ENCODE results near the gene MGMT. TPM values are rescaled to one million over a fixed set of nuclear protein-coding genes. Genes with fewer than 3 reads are reported as not detected.

Gene MGMT
- polyA plus RNA-seq, 3 donors: 9.5 to 23.5 (median 17.5) TPM

GRCh38 chr10:129447486-129447885 is 19.6 kb upstream of the MGMT start:
- H2AFZ ChIP-seq (ENCODE audit: insufficient read depth, low read depth, low read length, poor library complexity, severe bottlenecking): no peak overlapping the region
- H3K4me1 ChIP-seq (ENCODE audit: control insufficient read depth in 1 of 2, insufficient read depth in 2 of 2, low read length in 2 of 2): no peaks in the 10 kb centered on the region
- no peaks in the 10 kb centered on the region for H3K9me3 ChIP-seq (replicated peaks in 1 of 2; ENCODE audit: control insufficient read depth in 1 of 2, insufficient read depth in 1 of 2, low read length in 2 of 2)
- no peak for DNase-seq
- no peaks in the 10 kb centered on the region for H3K36me3 Mint-ChIP-seq
- no peaks in the 10 kb centered on the region for H3K79me2 ChIP-seq (ENCODE audit: insufficient read depth, low read length)
- peaks cover 1 to 11% (median 5%) of the 10 kb centered on the region in 3 donors for H3K27me3 Mint-ChIP-seq (ENCODE audit: low read depth in 3 of 3)
- H3K27me3 ChIP-seq (ENCODE audit: control insufficient read depth in 2 of 2, insufficient read depth in 2 of 2, low read length in 2 of 2): no peaks in the 10 kb centered on the region
- H3K27ac ChIP-seq (ENCODE audit: low read depth in 1 of 2, low read length in 2 of 2): no peak overlapping the region
- H4K20me1 ChIP-seq (ENCODE audit: insufficient read depth, low read length): no peaks in the 10 kb centered on the region
- no peak overlapping the region for H3K4me3 Mint-ChIP-seq
- H3K9ac ChIP-seq (ENCODE audit: insufficient read depth, low read length, poor library complexity, severe bottlenecking): no peak overlapping the region
- 100% methylated on average over 3 of the region's 6 CpGs for WGBS (ENCODE audit: insufficient coverage)
- H3K9me3 Mint-ChIP-seq: peaks cover 0 to 3% (median 0%) of the 10 kb centered on the region in 7 donors
- intact Hi-C loops (cut with micrococcal nuclease): no loop called here
- no peak overlapping the region for H3K27ac Mint-ChIP-seq
- H3K4me1 Mint-ChIP-seq: no peaks in the 10 kb centered on the region
- no peak overlapping the region for H3K4me2 ChIP-seq (replicated peaks; ENCODE audit: extremely low read depth, low read length, poor library complexity, severe bottlenecking)
- no peaks in the 10 kb centered on the region for H3K36me3 ChIP-seq (replicated peaks in 1 of 2; ENCODE audit: control insufficient read depth in 1 of 2, insufficient read depth in 2 of 2, low read length in 2 of 2)
- no peak overlapping the region for H3K4me3 ChIP-seq (replicated peaks in 1 of 3; ENCODE audit: low read depth in 2 of 3, low read length in 3 of 3)
- TF ChIP-seq CTCF (IDR thresholded peaks at IDR 0.05): no peak

- H3K4me1 Mint-ChIP-seq: no peaks in the 10 kb centered on the region
- no peaks in the 10 kb centered on the region for H3K79me2 ChIP-seq (ENCODE audit: insufficient read depth, low read length)
- no peaks in the 10 kb centered on the region for H3K4me1 ChIP-seq (ENCODE audit: control insufficient read depth in 1 of 2, insufficient read depth in 2 of 2, low read length in 2 of 2)
- H3K9ac ChIP-seq (ENCODE audit: insufficient read depth, low read length, poor library complexity, severe bottlenecking): no peak overlapping the region
- no peak overlapping the region for H3K4me2 ChIP-seq (replicated peaks; ENCODE audit: extremely low read depth, low read length, poor library complexity, severe bottlenecking)
- intact Hi-C loops (cut with micrococcal nuclease): no loop called here
- H3K36me3 Mint-ChIP-seq: no peaks in the 10 kb centered on the region
- no peak overlapping the region for H3K27ac Mint-ChIP-seq
- H2AFZ ChIP-seq (ENCODE audit: insufficient read depth, low read depth, low read length, poor library complexity, severe bottlenecking): no peak overlapping the region
- no peaks in the 10 kb centered on the region for H4K20me1 ChIP-seq (ENCODE audit: insufficient read depth, low read length)
- no peaks in the 10 kb centered on the region for H3K36me3 ChIP-seq (replicated peaks in 1 of 2; ENCODE audit: control insufficient read depth in 1 of 2, insufficient read depth in 2 of 2, low read length in 2 of 2)
- H3K9me3 Mint-ChIP-seq: peaks cover 0 to 3% (median 0%) of the 10 kb centered on the region in 7 donors
- H3K27ac ChIP-seq (ENCODE audit: low read depth in 1 of 2, low read length in 2 of 2): no peak overlapping the region
- no CpG with 5 or more reads among the region's 5 CpGs for WGBS (ENCODE audit: insufficient coverage)
- H3K27me3 ChIP-seq (ENCODE audit: control insufficient read depth in 2 of 2, insufficient read depth in 2 of 2, low read length in 2 of 2): no peaks in the 10 kb centered on the region
- H3K4me3 ChIP-seq (replicated peaks in 1 of 3; ENCODE audit: low read depth in 2 of 3, low read length in 3 of 3): no peak overlapping the region
- H3K9me3 ChIP-seq (replicated peaks in 1 of 2; ENCODE audit: control insufficient read depth in 1 of 2, insufficient read depth in 1 of 2, low read length in 2 of 2): no peaks in the 10 kb centered on the region
- peaks cover 1 to 11% (median 4%) of the 10 kb centered on the region in 3 donors for H3K27me3 Mint-ChIP-seq (ENCODE audit: low read depth in 3 of 3)
- H3K4me3 Mint-ChIP-seq: no peak overlapping the region
- TF ChIP-seq CTCF (IDR thresholded peaks at IDR 0.05): no peak
- DNase-seq: no peak
These were observed 19.0 kb upstream of the MGMT start for GRCh38 chr10:129448086-129448485.

Measured in CD14-positive monocyte (primary cell).